ENCODE results near the gene CLDN10. TPM values are rescaled to one million over a fixed set of nuclear protein-coding genes. Genes with fewer than 3 reads are reported as not detected.

Gene CLDN10
- total RNA-seq, 1 experiment from 2014 or later, result 24.7 TPM

DNA sequence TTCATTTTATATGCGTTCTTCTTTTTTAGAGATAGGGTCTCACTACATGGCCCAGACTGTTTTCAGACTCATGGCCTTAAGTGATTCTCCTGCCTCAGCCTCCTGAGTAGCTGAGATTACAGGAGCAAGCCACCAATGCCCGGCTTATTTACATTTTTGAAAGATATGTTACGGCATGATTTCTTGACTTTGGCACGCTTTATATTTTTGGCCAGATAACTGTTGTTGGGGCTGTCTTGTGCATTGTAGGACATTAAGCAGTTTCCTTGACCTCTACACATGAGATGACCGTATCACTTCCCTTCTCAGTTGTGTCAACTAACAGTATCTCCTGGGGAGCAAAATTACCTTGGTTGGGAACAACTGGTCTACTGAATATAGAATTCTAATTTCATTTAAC is 28.9 kb upstream of the CLDN10 start (continued):
- TF ChIP-seq, protein P1, sequence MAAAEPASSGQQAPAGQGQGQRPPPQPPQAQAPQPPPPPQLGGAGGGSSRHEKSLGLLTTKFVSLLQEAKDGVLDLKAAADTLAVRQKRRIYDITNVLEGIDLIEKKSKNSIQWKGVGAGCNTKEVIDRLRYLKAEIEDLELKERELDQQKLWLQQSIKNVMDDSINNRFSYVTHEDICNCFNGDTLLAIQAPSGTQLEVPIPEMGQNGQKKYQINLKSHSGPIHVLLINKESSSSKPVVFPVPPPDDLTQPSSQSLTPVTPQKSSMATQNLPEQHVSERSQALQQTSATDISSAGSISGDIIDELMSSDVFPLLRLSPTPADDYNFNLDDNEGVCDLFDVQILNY (CRISPR knock-in tag; IDR thresholded peaks at IDR 0.05), result no peak
- TF ChIP-seq MYBL2 (CRISPR knock-in tag; IDR thresholded peaks at IDR 0.05) (no peak), HMGA2 (CRISPR knock-in tag; IDR thresholded peaks at IDR 0.05) (no peak)
- TF ChIP-seq, protein P2, sequence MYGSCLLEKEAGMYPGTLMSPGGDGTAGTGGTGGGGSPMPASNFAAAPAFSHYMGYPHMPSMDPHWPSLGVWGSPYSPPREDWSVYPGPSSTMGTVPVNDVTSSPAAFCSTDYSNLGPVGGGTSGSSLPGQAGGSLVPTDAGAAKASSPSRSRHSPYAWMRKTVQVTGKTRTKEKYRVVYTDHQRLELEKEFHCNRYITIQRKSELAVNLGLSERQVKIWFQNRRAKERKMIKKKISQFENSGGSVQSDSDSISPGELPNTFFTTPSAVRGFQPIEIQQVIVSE (CRISPR knock-in tag; IDR thresholded peaks at IDR 0.05; ENCODE audit: borderline replicate concordance), result no peak
- TF ChIP-seq, protein P3, sequence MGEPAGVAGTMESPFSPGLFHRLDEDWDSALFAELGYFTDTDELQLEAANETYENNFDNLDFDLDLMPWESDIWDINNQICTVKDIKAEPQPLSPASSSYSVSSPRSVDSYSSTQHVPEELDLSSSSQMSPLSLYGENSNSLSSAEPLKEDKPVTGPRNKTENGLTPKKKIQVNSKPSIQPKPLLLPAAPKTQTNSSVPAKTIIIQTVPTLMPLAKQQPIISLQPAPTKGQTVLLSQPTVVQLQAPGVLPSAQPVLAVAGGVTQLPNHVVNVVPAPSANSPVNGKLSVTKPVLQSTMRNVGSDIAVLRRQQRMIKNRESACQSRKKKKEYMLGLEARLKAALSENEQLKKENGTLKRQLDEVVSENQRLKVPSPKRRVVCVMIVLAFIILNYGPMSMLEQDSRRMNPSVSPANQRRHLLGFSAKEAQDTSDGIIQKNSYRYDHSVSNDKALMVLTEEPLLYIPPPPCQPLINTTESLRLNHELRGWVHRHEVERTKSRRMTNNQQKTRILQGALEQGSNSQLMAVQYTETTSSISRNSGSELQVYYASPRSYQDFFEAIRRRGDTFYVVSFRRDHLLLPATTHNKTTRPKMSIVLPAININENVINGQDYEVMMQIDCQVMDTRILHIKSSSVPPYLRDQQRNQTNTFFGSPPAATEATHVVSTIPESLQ (CRISPR knock-in tag; IDR thresholded peaks at IDR 0.05), result no peak

DNA sequence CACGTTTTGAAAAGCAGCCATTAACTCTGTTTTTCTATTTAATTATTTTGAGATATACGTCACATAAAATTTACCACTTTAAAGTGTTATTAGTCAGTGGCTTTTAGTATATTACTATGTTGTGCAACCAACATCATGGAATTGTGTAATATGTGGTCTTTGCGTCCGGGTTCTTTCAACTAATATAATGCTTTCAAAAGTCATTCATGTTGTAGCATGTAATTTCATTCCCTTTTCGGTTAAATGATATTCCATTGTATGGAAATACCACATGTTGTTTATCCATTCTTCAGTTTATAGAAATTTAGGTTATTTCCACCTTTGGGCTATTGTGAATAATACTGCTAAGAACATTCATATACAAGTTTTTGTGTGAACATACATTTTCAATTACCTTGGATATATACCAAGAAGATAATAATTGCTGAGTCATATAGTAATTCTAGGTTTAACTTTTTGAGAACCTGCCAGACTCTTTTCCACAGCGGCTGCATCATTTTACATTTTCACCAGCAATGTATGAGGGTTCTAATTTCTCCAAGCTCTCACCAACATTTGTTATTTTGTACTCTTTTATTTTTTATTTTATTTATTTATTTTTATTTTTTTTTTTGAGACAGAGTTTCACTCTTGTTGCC is 28.1 kb upstream of the CLDN10 start:
- no peak overlapping the region for H3K27ac Mint-ChIP-seq
- ATAC-seq (no peak), DNase-seq (ENCODE audit: low spot score) (no peak)
- H3K4me3 Mint-ChIP-seq, result no peak overlapping the region
- POLR2A ChIA-PET, result no interaction called here
- H3K27me3 Mint-ChIP-seq (ENCODE audit: low read depth), result no peaks in the 10 kb centered on the region
- H3K9me3 Mint-ChIP-seq, result no peaks in the 10 kb centered on the region
- CTCF ChIA-PET, result interaction anchor here (1.0 kb wide), 1 partner anchor 13 kb away, joined by 3 read pairs; no protein-coding TSS in a partner anchor
- no peaks in the 10 kb centered on the region for H3K36me3 Mint-ChIP-seq
- H3K4me1 Mint-ChIP-seq, result no peaks in the 10 kb centered on the region
- no peak for TF ChIP-seq JUN (CRISPR knock-in tag; IDR thresholded peaks at IDR 0.05)
- TF ChIP-seq CREM (CRISPR knock-in tag; IDR thresholded peaks at IDR 0.05), result no peak
- no peak for TF ChIP-seq GRHL2 (CRISPR knock-in tag; IDR thresholded peaks at IDR 0.05; ENCODE audit: insufficient replicate concordance, severe bottlenecking)
- TF ChIP-seq, protein P4, sequence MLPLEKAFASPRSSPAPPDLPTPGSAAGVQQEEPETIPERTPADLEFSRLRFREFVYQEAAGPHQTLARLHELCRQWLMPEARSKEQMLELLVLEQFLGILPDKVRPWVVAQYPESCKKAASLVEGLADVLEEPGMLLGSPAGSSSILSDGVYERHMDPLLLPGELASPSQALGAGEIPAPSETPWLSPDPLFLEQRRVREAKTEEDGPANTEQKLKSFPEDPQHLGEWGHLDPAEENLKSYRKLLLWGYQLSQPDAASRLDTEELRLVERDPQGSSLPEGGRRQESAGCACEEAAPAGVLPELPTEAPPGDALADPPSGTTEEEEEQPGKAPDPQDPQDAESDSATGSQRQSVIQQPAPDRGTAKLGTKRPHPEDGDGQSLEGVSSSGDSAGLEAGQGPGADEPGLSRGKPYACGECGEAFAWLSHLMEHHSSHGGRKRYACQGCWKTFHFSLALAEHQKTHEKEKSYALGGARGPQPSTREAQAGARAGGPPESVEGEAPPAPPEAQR (CRISPR knock-in tag; IDR thresholded peaks at IDR 0.05), result no peak
- TF ChIP-seq ESRRA (CRISPR knock-in tag; IDR thresholded peaks at IDR 0.05; ENCODE audit: borderline replicate concordance), result no peak
- no peak for TF ChIP-seq CBFB (CRISPR knock-in tag; IDR thresholded peaks at IDR 0.05; ENCODE audit: low read depth)
- no peak for TF ChIP-seq NR1H2 (CRISPR knock-in tag; IDR thresholded peaks at IDR 0.05)
- TF ChIP-seq MYBL2 (CRISPR knock-in tag; IDR thresholded peaks at IDR 0.05), result no peak
- no peak for TF ChIP-seq IRF2 (CRISPR knock-in tag; IDR thresholded peaks at IDR 0.05; ENCODE audit: borderline replicate concordance, low read depth)
- TF ChIP-seq GTF2I (CRISPR knock-in tag; conservative IDR thresholded peaks at IDR 0.05), result no peak
- TF ChIP-seq, protein P5, sequence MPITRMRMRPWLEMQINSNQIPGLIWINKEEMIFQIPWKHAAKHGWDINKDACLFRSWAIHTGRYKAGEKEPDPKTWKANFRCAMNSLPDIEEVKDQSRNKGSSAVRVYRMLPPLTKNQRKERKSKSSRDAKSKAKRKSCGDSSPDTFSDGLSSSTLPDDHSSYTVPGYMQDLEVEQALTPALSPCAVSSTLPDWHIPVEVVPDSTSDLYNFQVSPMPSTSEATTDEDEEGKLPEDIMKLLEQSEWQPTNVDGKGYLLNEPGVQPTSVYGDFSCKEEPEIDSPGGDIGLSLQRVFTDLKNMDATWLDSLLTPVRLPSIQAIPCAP (CRISPR knock-in tag; IDR thresholded peaks at IDR 0.05), result no peak
- TF ChIP-seq HMGA2 (CRISPR knock-in tag; IDR thresholded peaks at IDR 0.05), result no peak
- no peak for TF ChIP-seq ATF1 (CRISPR knock-in tag; IDR thresholded peaks at IDR 0.05)
- no peak for TF ChIP-seq ZNF396 (CRISPR knock-in tag; IDR thresholded peaks at IDR 0.05; ENCODE audit: borderline replicate concordance)
- no peak for TF ChIP-seq RELA (CRISPR knock-in tag; IDR thresholded peaks at IDR 0.05; ENCODE audit: borderline replicate concordance)
- TF ChIP-seq CREB1 (CRISPR knock-in tag; IDR thresholded peaks at IDR 0.05), result no peak
- TF ChIP-seq SMAD4 (CRISPR knock-in tag; IDR thresholded peaks at IDR 0.05), result no peak

Data from WTC11 (cell line).